Ovary (tissue), 9 donors: ENCODE measurements around the gene SHB. TPM values are rescaled to one million over a fixed set of nuclear protein-coding genes. Genes with fewer than 3 reads are reported as not detected.

Experiments used
- DNase-seq, 5 donors: peaks; one replicate each; pipeline ENCODE4 v3.0.0-alpha.2; 2019 to 2020
- H3K27ac ChIP-seq, 2 donors: fragments of 200-600 bp; one replicate each; pipeline versions ENCODE4 v1.5.1 to v1.8.0; 2019 to 2022
- H3K27me3 ChIP-seq: fragments of 200-600 bp; one replicate; pipeline ENCODE4 v1.8.0; 2022
- H3K36me3 ChIP-seq: fragments of 200-600 bp; sonication (generic); one replicate; pipeline ENCODE4 v1.5.1; 2019
- H3K4me1 ChIP-seq: one replicate; pipeline ENCODE4 v1.8.1; 2013; ENCODE audit warnings: mild to moderate bottlenecking, moderate library complexity; ENCODE audit not compliant: insufficient read depth
- H3K4me3 ChIP-seq: fragments of 200-600 bp; sonication (generic); one replicate; pipeline ENCODE4 v1.5.1; 2017
- H3K9me3 ChIP-seq, 2 donors: fragments of 200-600 bp in 1 of 2; sonication (generic) in 1 of 2; one replicate each; pipeline versions ENCODE4 v1.5.1 to v1.8.1; 2013 to 2019; ENCODE audit warnings: mild to moderate bottlenecking in 1 of 2, moderate library complexity in 1 of 2
- EP300 ChIP-seq: sonication (generic); formaldehyde crosslinking; IDR thresholded peaks from one replicate; pipeline ENCODE4 v1.6.1; 2017; ENCODE audit warnings: antibody characterized with exemption
- POLR2A ChIP-seq: fragments of 450-650 bp; IDR thresholded peaks from one replicate; pipeline ENCODE4 v1.6.1; 2017; ENCODE audit warnings: antibody characterized with exemption, mild to moderate bottlenecking, moderate library complexity
- WGBS, 3 donors: extraction: QIAGEN DNeasy Blood & Tissue Kit in 1 of 3; methylation state at CpG; one replicate each; pipeline versions ENCODE4 v1.1.5 to v1.1.7; 2013 to 2017; 5-methylcytosine and 5-hydroxymethylcytosine counted together
- intact Hi-C, 4 donors: fragments of 100-400 bp; cut with DNase I; formaldehyde crosslinking; loops; one replicate each; pipeline versions ENCODE4 v1.11.0 to v1.15.1; 2022 to 2023
- polyA plus RNA-seq, 2 donors: library from polyadenylated mRNA; stranded (reverse); fragments of 200-250 nt in 1 of 2; fragments of 350-450 nt in 1 of 2; fragmentation: Illumina TruSeq in 1 of 2; extraction: RNeasy Lipid Tissue Mini Kit (QIAGEN cat#74804) in 1 of 2; gene quantifications; one replicate each; pipeline ENCODE4 v1.2.3, GENCODE V29; 2013 to 2014
- total RNA-seq, 7 donors: library from RNA; depleted of rRNA in 2 of 7; stranded (reverse); fragments of >200 nt in 2 of 7; fragmentation: NEBNext Ultra II Directional in 3 of 7; extraction: Animal tissue kit (Norgen Biotek cat#: 25700) in 3 of 7; gene quantifications; one replicate each; pipeline versions ENCODE4 v1.1.0 to v1.2.4, GENCODE V29; 2016 to 2023
- TF ChIP-seq, protein P1 (sequence below), 3 donors: fragments of 450-650 bp in 2 of 3; fragments of 200-600 bp in 1 of 3; IDR thresholded peaks; one replicate each; pipeline versions ENCODE4 v1.5.1 to v1.8.0; 2016 to 2022; ENCODE audit warnings: antibody characterized with exemption in 3 of 3, mild to moderate bottlenecking in 1 of 3
- donor health status: DM: no; HTN: no; CAD: no; lungs with moderate emphysema.
- donor health status: DM: no; HTN: no; CAD: no.
- donor health status: Bipolar disorder and iron deficiency.
- donor health status: DM: yes; HTN: yes; CAD: no.
- donor health status: DM: no; HTN: no; CAD: no.
- donor health status: DM: yes; HTN: yes; CAD: no.

Gene SHB
- total and polyA plus RNA-seq, 9 donors, result 3.5 to 23.8 (median 9.0) TPM

DNA sequence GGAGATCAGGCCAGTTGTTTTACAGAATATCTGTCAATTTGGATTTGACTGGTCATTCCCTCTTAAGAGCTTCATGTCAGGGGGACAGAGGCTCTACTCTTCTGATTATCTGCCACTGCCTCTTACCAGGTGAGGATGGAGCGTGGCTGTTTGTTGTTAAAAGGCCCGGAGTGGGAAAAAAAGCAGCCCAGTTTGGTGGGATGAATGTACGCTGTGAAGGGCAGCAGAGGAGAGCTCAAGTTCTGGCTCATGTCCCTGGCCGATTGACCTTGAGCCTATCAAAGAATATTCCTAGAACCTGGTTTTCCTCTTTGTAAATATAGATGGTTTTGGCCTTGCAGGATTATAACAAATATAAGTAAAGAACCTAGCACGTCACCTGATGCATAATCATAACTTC, 16.3 kb upstream of the SHB start:
- WGBS, 3 donors, result 47 to 64% (median 64%) methylated on average over 5 of the region's 5 CpGs
- no peak overlapping the region for H3K4me3 ChIP-seq
- TF ChIP-seq, protein P1, sequence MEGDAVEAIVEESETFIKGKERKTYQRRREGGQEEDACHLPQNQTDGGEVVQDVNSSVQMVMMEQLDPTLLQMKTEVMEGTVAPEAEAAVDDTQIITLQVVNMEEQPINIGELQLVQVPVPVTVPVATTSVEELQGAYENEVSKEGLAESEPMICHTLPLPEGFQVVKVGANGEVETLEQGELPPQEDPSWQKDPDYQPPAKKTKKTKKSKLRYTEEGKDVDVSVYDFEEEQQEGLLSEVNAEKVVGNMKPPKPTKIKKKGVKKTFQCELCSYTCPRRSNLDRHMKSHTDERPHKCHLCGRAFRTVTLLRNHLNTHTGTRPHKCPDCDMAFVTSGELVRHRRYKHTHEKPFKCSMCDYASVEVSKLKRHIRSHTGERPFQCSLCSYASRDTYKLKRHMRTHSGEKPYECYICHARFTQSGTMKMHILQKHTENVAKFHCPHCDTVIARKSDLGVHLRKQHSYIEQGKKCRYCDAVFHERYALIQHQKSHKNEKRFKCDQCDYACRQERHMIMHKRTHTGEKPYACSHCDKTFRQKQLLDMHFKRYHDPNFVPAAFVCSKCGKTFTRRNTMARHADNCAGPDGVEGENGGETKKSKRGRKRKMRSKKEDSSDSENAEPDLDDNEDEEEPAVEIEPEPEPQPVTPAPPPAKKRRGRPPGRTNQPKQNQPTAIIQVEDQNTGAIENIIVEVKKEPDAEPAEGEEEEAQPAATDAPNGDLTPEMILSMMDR (IDR thresholded peaks at IDR 0.05), result no peak
- TF ChIP-seq POLR2A (no peak), EP300 (no peak)
- no peak for DNase-seq
- no peaks in the 10 kb centered on the region for H3K27me3 ChIP-seq
- H3K27ac ChIP-seq, result no peak overlapping the region
- intact Hi-C loops, result loop anchor here in 2 of 4 donors (5.0 to 10.0 kb wide), 5 partner anchors 61 to 319 kb away; no protein-coding TSS in a partner anchor
- no peaks in the 10 kb centered on the region for H3K36me3 ChIP-seq
- no peaks in the 10 kb centered on the region for H3K9me3 ChIP-seq
- no peaks in the 10 kb centered on the region for H3K4me1 ChIP-seq

DNA sequence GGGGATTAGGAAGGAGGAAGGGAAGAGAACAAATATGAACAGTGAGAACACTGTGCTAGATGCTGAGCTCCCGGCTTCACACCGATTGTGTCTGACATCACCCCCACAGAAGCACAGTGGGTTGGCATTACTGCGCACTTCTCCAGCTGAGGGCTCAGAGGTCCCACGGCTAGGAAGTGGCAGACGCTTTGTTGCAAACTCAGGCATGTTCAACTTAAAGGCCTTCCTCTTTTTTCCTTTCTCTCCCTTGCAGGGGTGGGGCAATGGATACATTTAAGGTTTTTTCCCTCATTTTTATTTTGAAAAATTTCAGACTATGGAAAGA, 15.5 kb upstream of the SHB start:
- intact Hi-C loops, result loop anchor here in 1 of 4 donors (10.0 kb wide), 3 partner anchors 60 to 320 kb away; no protein-coding TSS in a partner anchor
- WGBS, 3 donors, result 80 to 82% (median 81%) methylated on average over 5 of the region's 5 CpGs
- TF ChIP-seq POLR2A, result no peak
- no peak for TF ChIP-seq EP300
- TF ChIP-seq, protein P1 (IDR thresholded peaks at IDR 0.05), result no peak

GRCh38 chr9:38083858-38084555, 15.0 kb upstream of the SHB start:
- Histone ChIP-seq H3K36me3 (no peaks in the 10 kb centered on the region), H3K9me3 (no peaks in the 10 kb centered on the region), H3K4me1 (no peaks in the 10 kb centered on the region), H3K27ac (no peak overlapping the region), H3K4me3 (no peak overlapping the region), H3K27me3 (no peaks in the 10 kb centered on the region)
- TF ChIP-seq EP300 (no peak), POLR2A (no peak)
- TF ChIP-seq, protein P1 (IDR thresholded peaks at IDR 0.05), result no peak
- no peak for DNase-seq
- intact Hi-C loops, result loop anchor here in 1 of 4 donors (10.0 kb wide), 3 partner anchors 59 to 321 kb away; no protein-coding TSS in a partner anchor
- WGBS, 3 donors, result 87 to 89% (median 88%) methylated on average over 10 of the region's 10 CpGs

More for the DNA sequence above, 15.5 kb upstream of the SHB start:
- no peak for DNase-seq
- no peaks in the 10 kb centered on the region for H3K9me3 ChIP-seq
- no peaks in the 10 kb centered on the region for H3K36me3 ChIP-seq
- no peaks in the 10 kb centered on the region for H3K27me3 ChIP-seq
- H3K27ac ChIP-seq, result no peak overlapping the region
- no peaks in the 10 kb centered on the region for H3K4me1 ChIP-seq
- no peak overlapping the region for H3K4me3 ChIP-seq

DNA sequence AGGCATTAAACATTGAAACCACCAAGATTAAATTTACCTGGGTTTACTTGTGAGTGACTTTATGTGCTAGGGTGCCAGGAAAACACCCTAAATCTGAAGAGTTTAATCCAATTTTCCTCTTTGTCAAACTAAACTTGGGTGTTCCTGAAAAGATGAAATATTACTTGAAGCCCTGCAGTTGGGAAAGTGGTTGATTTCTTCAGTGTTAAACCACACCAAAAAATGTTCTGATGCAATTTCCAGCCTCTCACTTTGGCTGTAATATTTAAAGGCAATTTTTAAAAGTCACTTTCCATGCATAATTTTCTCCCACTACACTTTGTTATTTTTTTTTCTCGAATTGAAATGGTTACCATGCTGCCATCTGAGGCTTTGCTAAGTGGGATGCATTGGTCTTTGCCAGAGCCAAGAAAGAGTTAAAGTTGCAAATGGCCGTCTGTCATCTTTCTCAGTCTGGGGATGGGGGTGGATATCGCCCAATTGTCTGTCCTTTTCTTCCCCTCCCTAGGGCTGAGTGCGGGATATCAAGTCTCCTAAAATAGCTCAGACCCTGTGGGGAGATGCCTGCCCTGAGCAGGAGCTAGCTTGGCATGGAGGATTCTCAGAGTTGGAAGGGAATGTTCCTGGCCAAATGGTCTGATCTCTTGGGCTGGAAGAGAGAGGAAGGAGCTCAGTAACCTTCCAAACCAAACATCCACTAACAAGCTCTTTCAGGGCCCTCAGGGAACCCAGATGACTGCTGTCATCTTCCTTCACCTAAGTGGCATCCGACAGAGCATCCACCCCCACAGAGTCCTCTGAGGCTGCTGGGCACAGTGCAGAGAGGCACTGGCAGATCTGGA, 13.6 kb upstream of the SHB start:
- intact Hi-C loops, result loop anchor here in 1 of 4 donors (10.0 kb wide), 3 partner anchors 58 to 322 kb away; no protein-coding TSS in a partner anchor
- no peak overlapping the region for H3K27ac ChIP-seq
- no peaks in the 10 kb centered on the region for H3K36me3 ChIP-seq
- no peaks in the 10 kb centered on the region for H3K9me3 ChIP-seq
- no peaks in the 10 kb centered on the region for H3K4me1 ChIP-seq
- no peak overlapping the region for H3K4me3 ChIP-seq
- TF ChIP-seq, protein P1 (IDR thresholded peaks at IDR 0.05), result no peak
- TF ChIP-seq POLR2A (no peak), EP300 (no peak)
- WGBS, 3 donors, result 34 to 36% (median 35%) methylated on average over 5 of the region's 5 CpGs
- DNase-seq, result no peak
- H3K27me3 ChIP-seq, result no peaks in the 10 kb centered on the region
